ENCODE data around the gene YY1.
"Not testable (repeated sequence)": the region's sequence is repeated elsewhere in the genome, so short reads cannot be mapped to it uniquely, and the experiment has no call there.

YY1 gene

DNA sequence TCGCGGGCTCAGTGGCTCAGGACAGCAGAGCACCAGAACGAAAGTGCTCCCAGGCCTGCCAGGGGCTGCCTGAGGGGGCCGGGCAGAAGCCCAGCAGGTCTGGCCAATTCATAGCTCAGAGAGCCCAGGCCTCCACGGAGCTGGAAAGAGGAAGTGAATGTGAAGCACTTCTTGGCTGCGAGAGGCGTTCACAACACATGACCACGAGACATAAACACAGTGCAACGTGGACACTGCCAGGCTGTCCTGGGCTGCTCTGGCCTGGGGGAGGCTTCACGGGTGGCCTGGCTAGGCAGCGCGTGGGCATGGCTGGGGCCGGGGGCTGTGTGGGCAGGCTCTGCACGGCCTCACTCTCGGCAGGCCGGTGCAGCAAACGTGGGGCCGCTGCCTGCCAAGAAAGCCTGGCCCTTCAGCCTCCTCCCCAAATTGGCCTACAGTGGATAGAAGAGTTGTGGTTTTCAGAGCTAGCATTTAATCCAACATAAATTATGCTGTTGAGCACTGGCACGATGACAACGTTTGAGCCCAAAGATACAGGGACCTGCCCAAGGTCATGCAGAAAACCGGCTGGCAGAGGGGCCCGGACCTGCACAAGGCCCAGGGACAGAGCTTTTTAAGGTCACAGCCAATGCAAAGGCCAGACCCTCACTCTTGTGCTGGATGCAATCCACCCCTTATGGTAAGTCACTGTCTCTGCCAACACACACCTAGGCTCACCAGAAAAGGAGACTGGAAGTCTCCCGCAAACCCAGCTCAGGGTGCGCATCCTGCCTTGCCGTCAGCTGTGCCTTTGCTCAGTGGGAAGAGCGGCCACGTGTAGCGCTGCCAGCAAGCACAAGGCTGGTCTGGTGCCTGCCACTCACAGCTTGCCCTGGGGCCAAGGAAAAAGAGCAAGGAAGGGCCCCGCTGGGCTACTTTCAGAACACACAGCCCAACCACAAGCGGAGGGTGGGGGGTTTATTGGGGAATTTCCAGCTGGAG is 58.7 kb downstream of the YY1 start:
- DNase-seq (ENCODE audit: low spot score), result peak; percentile 92

DNA sequence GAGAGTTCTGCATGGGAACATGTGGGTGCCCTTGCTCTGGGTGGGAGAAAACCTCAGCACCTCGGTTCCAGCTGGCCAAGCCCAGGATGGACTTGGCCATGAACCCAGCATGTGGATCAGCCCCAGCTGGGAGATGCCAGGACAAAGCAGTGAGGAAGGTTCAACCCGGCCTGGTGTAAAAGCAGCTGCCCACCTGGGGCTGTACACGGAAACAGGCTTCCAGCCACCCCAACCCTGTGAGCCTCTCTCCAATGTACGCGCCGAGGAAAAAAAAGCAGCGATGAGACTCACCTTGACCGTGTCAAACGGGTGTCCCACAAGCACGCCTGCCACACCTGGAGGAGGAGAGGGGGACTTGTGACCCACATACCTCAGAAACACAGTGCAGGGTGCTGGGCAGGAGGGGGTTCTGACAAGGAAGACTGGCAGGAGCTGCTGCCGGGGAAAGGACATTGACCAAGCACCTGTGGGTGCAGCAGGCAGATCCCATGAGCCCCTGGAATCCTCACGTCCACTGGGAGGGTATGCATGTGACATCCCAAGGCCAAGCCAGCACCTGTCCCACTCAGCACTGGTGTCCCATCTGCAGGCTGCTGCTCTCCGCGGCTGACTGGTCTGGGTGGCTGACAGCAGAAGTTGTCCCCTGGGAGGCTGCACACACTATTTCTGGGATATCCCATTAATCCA is 59.8 kb downstream of the YY1 start:
- no peak for DNase-seq (ENCODE audit: low spot score)

DNA sequence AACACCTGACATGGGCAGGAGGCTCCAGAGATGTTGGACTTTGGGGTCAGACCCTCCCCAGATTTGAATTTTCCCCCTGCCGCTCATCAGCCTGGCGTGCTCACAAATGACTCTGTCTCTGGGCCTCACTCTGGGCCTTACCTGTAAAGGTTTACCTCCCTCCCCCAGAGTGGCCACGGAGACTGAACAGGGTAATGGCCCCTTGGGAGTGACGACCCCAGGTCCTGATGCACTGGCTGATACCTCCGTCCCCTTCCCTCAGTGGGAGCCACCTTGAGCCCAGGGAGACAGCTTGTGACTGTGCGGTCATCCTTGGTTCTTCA is 60.3 kb downstream of the YY1 start:
- DNase-seq (ENCODE audit: low spot score), result no peak

DNA sequence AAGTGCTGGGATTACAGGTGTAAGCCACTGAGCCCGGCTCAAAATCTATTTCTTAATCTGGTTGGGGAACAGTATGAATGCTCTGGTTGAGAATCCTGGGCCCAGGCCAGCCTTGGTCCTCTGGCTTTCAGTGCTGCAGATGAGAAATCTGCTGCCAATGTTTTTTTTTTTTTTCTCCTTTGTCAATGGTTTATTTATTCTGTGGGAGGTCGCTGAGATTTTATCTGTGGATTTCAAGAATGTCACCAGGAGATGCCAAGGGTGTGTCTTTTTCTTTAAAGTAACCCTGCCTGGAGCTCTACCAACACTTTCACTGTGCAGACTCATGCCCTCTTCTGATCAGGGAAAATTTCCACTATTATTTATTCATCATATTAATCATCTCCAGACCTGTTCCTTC is 63.7 kb downstream of the YY1 start:
- DNase-seq (ENCODE audit: low spot score), result no peak

DNA sequence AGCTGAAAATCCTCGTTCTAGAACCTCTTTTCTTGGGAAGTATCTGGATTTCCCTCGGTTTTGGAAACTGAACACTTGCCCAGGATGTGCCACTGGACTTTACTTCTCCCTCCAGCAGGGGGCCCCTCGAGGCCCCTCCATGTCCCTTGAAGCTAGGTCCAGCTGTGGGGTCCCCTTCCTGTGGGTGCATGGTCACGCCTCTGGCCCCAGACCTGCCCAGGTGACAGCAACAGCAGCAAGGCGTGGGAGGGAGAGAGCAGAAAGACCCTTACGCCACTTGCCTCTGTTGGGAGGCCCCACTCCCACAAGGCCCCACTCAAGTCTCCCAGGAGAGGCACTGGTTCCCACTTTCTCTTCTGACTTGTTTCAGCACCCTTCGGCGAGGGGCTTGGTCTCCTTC is 64.2 kb downstream of the YY1 start:
- no peak for DNase-seq (ENCODE audit: low spot score)

DNA sequence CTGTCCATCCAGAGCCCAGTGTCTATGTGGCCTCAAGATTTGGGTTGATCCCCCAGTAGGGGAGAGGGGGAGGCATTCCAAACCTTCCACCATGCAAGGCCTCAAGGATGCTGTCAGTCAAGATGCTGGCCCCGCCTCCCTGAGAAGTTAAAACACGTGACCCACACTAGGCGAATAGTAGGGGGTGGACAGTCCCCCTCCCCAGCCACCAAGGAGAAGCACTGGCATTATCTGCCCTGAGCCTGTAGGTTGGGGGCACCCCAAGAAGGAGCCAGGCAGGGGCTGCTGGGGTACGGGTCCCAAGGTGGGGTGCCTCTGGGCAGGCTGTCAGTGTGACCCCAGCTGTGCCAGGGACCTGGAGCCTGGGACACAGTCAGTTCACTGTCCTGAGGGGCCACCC is 65.0 kb downstream of the YY1 start:
- DNase-seq (ENCODE audit: low spot score), result no peak

DNA sequence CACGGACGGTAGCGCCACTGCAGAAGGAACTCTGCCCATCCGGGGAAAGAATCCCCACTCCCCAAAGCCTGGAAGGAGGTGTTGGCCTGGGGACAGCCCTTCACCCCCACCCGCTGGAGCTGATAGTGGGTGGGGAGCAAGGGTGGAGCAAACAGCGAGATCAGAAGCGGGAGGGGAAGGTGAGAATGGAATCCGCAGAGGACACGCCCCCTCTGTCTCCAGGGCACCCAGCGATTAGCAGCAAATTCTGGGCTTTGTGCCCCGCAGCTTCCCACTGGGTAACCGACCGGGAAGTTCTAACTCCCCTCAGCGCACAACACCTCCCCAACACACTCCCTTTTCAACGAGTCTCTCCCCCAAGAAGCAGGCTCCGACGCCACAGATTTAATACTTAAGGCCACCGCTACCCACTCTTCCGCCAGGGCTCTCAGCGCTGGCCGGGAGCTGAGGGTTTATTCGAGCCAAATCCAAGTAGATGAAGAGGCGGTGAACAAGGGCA is 65.9 kb downstream of the YY1 start:
- no peak for DNase-seq (ENCODE audit: low spot score)

DNA sequence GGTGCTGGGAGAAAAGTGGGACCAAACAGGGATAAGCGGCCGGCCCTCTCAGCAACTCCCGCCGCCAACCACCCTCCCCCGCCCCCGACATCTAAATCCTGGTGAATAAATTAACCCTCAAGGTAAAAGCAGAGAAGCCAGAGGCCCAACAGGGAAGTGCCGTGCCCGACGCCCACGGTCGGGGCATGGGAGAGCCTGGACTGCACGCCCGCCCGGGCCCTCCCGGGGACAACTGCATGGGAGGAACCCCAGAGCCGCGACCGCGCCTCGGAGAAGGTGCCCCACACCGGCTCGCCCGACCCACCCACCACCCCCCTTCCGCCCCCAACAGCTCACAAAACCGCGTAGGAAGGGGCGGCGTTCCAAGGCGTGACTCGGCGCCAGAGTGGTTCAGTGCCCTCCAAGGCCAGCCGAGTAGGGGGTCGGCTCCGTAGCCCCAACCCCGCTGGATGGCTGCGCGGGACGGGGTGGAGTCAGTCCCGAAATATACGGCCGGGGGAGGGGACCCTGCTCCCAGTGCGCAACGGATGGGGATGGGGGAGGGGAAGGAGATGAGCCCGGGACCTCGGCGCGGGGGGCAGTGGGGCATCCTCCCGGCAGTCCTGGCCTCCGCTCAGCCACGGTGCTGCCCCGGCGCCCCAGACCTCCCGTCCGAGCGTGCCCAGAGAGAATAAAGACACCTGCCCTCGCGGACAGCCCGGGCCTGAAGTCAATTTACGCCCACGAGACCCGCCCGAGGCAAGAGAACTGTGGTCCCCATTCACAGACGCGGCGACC is 66.6 kb downstream of the YY1 start:
- no peak for DNase-seq (ENCODE audit: low spot score)

DNA sequence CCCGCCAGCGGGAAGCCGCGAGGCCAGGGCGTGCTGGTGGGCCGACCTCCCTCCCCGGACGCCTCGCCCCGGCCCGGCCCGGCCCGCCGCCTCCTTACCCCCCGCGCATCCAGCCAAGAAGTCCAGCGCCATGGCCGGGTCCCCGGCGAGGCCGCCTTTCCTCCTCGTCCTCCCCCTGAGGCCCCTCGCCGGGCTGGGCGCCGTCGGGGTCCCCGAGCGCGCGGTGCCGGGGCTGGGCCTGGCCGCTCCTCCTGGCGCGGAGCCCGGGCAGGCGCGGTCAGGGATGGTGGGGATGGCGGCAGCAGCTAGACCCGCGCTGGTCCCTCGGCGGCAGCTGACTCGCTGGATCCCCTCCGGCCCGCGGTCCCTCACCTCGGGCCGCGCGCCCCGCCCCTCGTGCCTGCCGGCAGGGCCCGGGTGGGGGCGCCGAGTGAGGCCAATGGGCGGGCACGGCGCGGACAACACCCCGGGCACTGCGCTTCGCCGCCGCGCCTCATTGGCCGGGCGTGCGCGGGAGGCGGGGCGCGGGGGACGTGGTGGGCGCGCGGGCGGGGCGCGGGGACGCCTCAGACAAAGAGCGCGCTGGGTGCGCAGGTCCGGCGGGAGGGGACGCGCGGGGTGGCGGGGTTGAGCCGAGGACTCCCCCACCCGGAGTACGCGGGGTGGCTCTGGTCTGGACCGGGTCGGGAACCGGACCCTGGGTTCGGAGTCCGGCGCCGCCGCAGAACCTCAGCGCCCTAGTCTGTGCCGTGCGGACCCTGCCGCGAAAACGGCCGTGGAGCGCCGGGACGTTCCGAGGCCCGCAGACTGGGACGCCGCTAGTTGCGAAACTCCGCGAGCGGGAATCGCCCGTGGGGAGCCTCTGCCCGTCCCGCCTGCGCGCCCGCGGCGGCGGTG is 67.4 kb downstream of the YY1 start, which contains the start of gene SLC25A29:
Gene SLC25A29, minus strand, starts transcription at position 344 of the 897 bp plus-strand sequence. Its CDS starts 212 bp downstream, at position 132.
- DNase-seq (ENCODE audit: low spot score), result peak; percentile 90

DNA sequence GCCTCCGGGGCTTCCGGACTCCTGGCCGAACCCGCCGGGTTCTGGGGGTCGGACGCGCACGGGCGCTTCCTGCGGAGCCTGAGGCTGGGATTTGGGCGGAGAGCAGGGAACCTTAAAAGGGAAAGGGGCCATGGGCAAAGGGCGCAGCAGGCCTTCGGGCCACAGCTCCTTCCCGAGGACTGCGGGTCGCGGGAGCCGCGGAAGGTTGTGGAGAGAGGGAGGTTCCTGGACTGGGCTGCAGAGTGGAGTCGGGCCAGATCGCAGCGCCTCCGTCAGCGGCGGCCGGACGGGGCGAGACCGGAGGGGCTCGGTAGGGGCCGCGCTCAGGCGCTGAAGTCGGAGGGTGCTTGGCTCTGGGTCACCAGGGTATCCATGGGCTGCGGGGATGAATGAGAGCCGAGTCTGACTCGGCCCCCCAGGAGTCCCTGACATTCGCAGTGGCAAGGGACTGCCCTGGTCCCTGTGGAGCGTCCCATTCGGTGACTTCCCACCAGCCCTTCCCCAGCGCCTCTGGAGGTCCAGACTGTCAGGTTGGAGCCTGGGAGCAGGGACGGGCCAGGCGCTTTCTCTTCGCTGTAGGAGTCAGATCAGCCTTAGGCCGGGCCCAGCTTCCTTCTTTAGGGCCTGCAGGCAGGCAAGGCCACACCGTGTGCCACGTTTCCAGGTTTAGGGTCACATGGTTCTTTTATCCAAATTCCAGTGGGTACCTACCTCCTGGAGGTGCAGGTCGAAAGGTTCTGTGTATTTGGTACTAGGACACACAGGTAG is 68.2 kb downstream of the YY1 start:
- no peak for DNase-seq (ENCODE audit: low spot score)

DNA sequence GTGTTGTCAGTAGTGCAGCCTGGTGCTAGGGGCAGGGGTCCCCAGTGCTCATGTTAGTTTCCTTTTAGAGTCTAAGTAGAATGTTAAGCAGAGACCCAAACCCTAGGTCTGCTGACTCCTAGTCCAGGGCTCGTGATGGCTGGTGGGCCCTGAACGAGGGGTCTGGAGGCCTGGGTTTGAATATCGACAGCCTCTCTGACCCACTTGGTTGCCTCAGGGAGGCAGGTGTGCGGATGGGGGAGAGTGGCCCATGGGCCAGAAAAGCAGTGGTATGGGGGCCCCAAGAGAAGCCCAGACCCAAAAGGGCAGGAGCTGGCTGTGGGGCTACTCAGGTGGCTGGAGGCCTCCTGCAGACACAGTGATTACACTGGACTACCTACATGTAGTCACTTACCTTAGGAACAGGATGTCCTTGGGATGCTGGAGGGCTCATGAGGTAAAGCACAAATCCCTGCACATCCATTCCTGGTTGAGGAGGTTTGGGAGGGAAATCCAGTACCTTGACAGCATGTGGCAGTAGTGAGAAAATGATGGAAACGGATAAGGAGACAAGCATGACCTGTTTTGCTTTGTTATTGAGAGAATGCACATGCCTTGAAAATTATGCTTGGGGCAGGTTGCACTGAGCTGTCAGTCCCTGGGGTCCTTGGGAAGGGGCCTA is 69.0 kb downstream of the YY1 start:
- DNase-seq (ENCODE audit: low spot score), result no peak

DNA sequence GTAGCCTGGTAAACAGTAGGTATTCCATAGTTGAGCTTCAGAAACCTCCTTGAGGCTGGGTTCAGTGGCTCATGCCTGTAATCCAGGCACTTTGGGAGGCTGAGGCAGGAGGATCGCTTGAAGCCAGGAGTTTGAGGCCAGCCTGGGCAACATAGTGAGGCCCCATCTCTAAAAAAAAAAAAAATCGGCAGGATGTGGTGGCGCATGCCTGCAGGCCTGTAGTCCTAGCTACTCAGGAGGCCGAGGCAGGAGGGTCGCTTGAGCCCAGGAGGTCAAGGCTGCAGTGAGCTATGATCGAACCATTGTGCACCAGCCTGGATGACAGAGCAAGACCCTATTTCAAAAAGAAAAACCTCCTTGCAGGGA is 69.5 kb downstream of the YY1 start:
- not testable (repeated sequence) for DNase-seq (ENCODE audit: low spot score)

DNA sequence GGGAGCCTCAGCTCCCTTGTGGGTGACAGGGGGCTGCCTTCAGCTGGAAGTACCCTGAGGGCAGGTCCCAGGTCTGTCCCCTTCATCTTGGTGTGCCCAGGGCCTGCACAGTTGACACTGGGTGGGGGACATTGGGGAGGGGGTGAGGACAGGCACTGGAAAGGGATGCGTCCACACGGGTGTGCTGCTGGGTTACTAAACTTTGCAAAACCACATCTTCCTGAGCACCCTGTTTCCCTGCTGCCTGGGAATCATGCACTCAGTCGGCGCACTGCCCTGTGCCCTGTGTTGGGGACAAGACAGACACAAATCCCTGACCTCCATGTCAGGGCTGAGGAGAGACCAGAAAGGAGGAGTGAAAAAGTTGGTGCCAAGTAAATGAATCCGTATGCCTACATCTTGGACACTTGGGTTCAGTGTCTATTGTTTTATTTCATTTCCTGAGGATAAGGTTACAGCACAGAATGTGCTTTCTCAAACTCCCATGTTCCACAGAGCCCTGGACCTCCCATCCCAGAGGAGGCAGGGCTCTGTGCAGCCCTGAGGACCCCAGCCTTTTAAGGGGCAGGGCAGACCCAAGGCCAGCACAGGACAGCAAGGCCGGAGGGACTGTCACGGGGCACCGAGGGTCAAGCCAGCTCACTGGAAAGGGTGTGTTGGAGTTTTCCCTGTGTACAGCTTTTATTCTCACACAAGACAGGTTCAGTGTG is 70.2 kb downstream of the YY1 start:
- DNase-seq (ENCODE audit: low spot score), result no peak

DNA sequence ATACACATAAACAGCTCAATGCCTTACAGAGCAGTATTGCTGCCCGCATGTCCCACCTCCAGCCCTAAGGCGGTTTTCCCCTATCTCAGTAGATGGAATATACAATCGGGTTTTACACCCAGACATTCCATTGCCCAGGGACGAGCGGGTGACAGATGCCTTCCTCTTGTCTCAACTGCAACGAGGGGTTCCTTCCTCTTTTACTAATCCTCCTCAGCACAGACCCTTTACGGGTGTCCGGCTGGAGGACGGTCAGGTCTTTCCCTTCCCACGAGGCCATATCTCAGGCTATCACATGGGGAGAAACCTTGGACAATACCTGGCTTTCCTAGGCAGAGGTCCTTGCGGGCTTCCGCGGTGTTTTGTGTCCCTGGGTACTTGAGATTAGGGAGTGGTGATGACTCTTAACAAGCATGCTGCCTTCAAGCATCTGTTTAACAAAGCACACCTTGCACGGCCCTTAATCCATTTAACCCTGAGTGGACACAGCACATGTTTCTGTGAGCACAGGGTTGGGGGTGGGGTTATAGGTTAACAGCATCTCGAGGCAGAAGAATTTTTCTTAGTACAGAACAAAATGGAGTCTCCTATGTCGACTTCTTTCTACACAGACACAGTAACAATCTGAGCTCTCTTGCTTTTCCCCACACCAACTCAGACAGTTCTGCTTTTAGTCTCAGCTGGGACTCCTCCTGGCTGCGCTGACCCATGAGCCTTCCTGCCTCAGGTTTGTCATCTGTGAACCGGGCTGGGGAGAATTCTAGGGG is 73.3 kb downstream of the YY1 start:
- peak; percentile 37 for DNase-seq (ENCODE audit: low spot score)

DNA sequence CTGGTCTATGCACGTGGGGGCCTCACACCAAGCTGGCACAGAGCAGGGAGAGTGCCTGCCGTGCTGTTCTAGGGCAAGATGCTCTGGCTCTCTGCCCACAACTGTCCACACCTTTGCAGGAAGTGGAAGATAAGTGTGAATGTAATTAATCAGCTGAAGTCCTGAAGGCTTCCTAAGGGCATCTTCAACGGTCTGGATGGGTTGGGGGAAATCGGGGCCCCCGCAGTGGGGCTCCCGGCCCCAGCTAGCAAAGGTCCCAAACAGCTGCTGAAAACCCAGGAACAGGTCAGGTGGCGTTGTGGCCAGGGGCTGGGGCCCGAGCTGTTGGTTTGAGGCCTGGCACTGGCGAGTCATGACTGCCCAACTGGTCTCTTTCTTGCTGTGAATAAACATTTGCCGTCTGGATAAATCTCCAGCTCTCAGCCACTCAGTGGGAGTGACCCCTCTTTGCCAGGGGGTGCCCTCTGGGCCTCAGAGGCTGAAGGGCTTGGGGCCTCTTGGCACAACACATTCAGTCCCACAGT is 74.0 kb downstream of the YY1 start:
- DNase-seq (ENCODE audit: low spot score), result no peak

DNA sequence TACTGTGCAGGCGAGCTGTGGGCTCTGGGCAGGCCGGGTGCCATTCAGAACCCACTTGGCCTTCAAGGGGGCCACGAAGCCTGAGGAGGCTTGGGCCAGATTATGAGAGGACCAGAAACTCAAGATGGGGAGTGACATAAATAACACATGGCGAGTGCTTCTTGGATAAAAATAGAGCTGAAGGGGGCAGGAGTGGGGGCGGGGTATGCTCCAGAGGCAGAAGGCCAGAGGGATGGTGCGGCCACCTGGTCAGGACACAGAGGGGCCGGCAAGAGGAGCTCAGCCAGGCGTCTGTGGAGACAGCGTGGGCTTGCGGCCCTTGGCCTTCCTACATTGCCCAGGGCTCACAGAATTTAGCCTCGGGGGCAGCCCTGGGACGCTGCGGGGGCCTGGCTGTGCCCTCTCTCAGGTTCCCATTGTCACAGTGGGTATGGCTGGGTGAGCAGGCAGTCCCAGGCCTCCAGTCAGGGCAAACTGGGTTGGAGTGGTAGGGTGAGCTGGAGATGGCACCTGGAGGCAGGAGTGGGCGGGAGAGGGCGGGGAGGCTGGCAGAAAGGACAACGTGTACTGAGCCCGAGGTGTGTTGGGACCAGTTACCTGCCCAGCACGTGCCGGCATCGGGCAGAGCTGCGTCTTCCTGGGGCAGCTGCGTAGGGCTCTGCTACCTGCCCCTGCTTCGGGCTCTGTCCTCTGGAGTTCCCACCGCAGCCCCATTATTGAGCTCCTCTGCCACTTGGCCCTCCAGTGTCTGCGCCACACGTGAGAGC is 74.7 kb downstream of the YY1 start:
- DNase-seq (ENCODE audit: low spot score), result no peak

DNA sequence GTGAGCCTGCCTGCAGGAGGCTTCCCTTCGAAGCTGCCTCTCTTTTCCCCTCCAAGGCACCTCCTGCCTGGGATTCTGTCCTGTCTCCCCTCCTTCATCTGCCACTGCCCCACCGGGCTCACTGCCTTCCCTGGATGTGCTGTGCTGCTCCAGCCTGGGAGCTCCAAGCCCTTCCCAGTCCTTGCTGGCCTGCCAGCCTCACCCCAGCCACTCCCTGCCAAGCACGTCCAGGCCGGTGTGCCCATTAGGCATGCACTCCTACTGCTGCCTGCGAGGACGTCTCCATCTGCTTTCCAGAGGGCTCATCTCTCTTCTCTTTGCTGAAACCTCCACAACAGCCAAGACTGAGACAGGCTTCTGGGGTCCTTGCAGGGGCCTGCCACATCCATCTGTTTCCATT is 75.8 kb downstream of the YY1 start:
- DNase-seq (ENCODE audit: low spot score), result no peak

DNA sequence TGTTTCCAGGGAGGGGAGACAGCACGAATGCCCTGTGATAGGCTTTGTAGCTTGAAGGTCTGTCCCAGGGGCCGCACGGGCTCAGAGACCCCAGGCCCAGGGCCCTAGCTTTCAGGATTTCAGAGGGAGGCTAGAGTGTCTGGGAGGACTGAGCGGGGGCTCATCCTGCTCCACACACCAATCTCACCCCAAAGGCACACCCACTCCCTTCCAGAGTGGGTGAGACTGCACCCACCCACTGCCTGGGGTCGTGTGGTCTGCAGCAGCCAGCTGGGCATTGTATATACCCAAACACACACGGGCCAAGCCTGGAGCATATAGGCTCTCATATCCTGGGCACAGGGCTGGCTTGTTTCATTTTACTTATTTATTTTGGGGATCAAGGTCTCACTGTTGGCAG is 78.4 kb downstream of the YY1 start:
- no peak for DNase-seq (ENCODE audit: low spot score)
